Trophoblast cell (in vitro differentiated cells and primary cell): ENCODE measurements around the gene FCAMR.

ENCODE experiments used
- DNase-seq, 2 donors: peaks; one replicate each; pipeline ENCODE4 v3.0.0-alpha.2; 2016
- H2AFZ ChIP-seq: 2 replicates; pipeline ENCODE4 v1.6.1; 2013; ENCODE audit warnings: low read length, moderate library complexity, mild to moderate bottlenecking; ENCODE audit not compliant: insufficient read depth, poor library complexity
- H2AK5ac ChIP-seq: 2 replicates; pipeline ENCODE4 v1.6.1; 2013; ENCODE audit warnings: mild to moderate bottlenecking, low read length
- H2BK120ac ChIP-seq: 2 replicates; pipeline ENCODE4 v1.6.1; 2013; ENCODE audit warnings: low read length, mild to moderate bottlenecking, moderate library complexity; ENCODE audit not compliant: insufficient read depth, poor library complexity
- H2BK12ac ChIP-seq: 2 replicates; pipeline ENCODE4 v1.6.1; 2013; ENCODE audit warnings: mild to moderate bottlenecking, low read length, moderate library complexity
- H2BK5ac ChIP-seq: 2 replicates; pipeline ENCODE4 v1.6.1; 2013; ENCODE audit warnings: low read length, low read depth, moderate library complexity, mild to moderate bottlenecking; ENCODE audit not compliant: poor library complexity
- H3K14ac ChIP-seq: 2 replicates; pipeline ENCODE4 v1.6.1; 2013; ENCODE audit warnings: mild to moderate bottlenecking, low read length
- H3K18ac ChIP-seq: 2 replicates; pipeline ENCODE4 v1.6.1; 2013; ENCODE audit warnings: mild to moderate bottlenecking, low read length
- H3K23ac ChIP-seq: 2 replicates; pipeline ENCODE4 v1.6.1; 2013; ENCODE audit warnings: low read length
- H3K27ac ChIP-seq: 2 replicates; pipeline ENCODE4 v1.5.1; 2013; ENCODE audit warnings: low read depth, mild to moderate bottlenecking, inconsistent platforms, low read length, moderate library complexity
- H3K27me3 ChIP-seq: 2 replicates; pipeline ENCODE4 v1.6.1; 2013; ENCODE audit warnings: inconsistent platforms, mild to moderate bottlenecking, low read length, moderate library complexity; ENCODE audit not compliant: insufficient read depth
- H3K36me3 ChIP-seq, 2 experiments: 1 replicate in 1 of 2; 2 replicates in 1 of 2; pipeline ENCODE4 v1.6.1; 2013; ENCODE audit warnings: low read length in 2 of 2, mild to moderate bottlenecking in 2 of 2, moderate library complexity in 1 of 2; ENCODE audit not compliant: insufficient read depth in 2 of 2, control insufficient read depth in 1 of 2
- H3K4ac ChIP-seq: 2 replicates; pipeline ENCODE4 v1.6.1; 2013; ENCODE audit warnings: low read depth, mild to moderate bottlenecking, low read length, moderate library complexity
- H3K4me1 ChIP-seq, 2 experiments: 1 replicate in 1 of 2; 2 replicates in 1 of 2; pipeline ENCODE4 v1.6.1; 2013; ENCODE audit warnings: low read length in 2 of 2, mild to moderate bottlenecking in 2 of 2, moderate library complexity in 1 of 2; ENCODE audit not compliant: insufficient read depth in 2 of 2, control insufficient read depth in 1 of 2
- H3K4me2 ChIP-seq: 2 replicates; pipeline ENCODE4 v1.6.1; 2013; ENCODE audit warnings: inconsistent platforms, mild to moderate bottlenecking, low read length, moderate library complexity
- H3K4me3 ChIP-seq: 2 replicates; pipeline ENCODE4 v1.5.1; 2013; ENCODE audit warnings: mild to moderate bottlenecking, low read depth, low read length, inconsistent platforms
- H3K79me1 ChIP-seq: one replicate; pipeline ENCODE4 v1.6.1; 2013; ENCODE audit warnings: low read length
- H3K79me2 ChIP-seq: 2 replicates; pipeline ENCODE4 v1.6.1; 2013; ENCODE audit warnings: low read length, mild to moderate bottlenecking; ENCODE audit not compliant: control insufficient read depth, insufficient read depth, poor library complexity
- H3K9ac ChIP-seq: 2 replicates; pipeline ENCODE4 v1.6.1; 2013; ENCODE audit warnings: mild to moderate bottlenecking, low read length
- H3K9me3 ChIP-seq: 2 replicates; pipeline ENCODE4 v1.6.1; 2013; ENCODE audit warnings: low read depth, mild to moderate bottlenecking, control low read depth, inconsistent platforms, low read length; ENCODE audit not compliant: insufficient read depth
- H4K12ac ChIP-seq: 2 replicates; pipeline ENCODE4 v1.6.1; 2013; ENCODE audit warnings: low read depth, mild to moderate bottlenecking, low read length, moderate library complexity
- H4K8ac ChIP-seq: 2 replicates; pipeline ENCODE4 v1.6.1; 2013; ENCODE audit warnings: low read depth, mild to moderate bottlenecking, low read length, moderate library complexity
- H4K91ac ChIP-seq: one replicate; pipeline ENCODE4 v1.6.1; 2013; ENCODE audit warnings: low read depth, mild to moderate bottlenecking, low read length, moderate library complexity
- WGBS: extraction: QIAGEN DNeasy Blood & Tissue Kit; methylation state at CpG from one replicate; pipeline ENCODE4 v1.1.7; 2013; ENCODE audit warnings: missing lambda C conversion rate; ENCODE audit not compliant: insufficient read length, insufficient coverage; ENCODE audit errors: extremely low coverage; 5-methylcytosine and 5-hydroxymethylcytosine counted together

The FCAMR gene

DNA sequence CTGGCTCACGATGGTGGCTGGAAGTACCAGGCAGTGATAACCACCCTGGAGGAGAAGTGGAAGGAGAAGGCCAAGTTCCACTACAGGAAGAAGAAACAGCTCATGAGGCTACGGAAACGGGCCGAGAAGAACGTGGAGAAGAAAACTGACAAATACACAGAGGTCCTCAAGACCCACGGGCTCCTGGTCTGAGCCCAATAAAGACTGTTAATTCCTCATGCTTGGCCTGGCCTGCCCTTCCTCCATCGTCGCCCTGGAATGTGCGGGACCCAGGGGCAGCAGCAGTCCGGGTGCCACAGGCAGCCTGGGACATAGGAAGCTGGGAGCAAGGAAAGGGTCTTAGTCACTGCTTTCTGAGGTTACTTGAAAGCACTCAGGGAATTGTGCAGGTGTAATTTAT lies 62.2 kb downstream of the FCAMR start:
- no peak overlapping the region for H3K18ac ChIP-seq
- H3K9ac ChIP-seq, result no peak overlapping the region
- no peak overlapping the region for H2AK5ac ChIP-seq
- no peak for DNase-seq
- no peak overlapping the region for H3K4me3 ChIP-seq
- no peak overlapping the region for H3K14ac ChIP-seq
- H3K36me3 ChIP-seq, result no peaks in the 10 kb centered on the region
- no peak overlapping the region for H3K23ac ChIP-seq
- no peaks in the 10 kb centered on the region for H3K9me3 ChIP-seq
- H3K4me2 ChIP-seq, result no peak overlapping the region
- H2BK120ac ChIP-seq, result no peak overlapping the region
- H2AFZ ChIP-seq, result no peak overlapping the region
- H3K79me1 ChIP-seq, result no peaks in the 10 kb centered on the region
- H4K12ac ChIP-seq, result no peak overlapping the region
- no peak overlapping the region for H4K91ac ChIP-seq
- H3K79me2 ChIP-seq, result no peaks in the 10 kb centered on the region
- no peak overlapping the region for H3K4ac ChIP-seq
- no peak overlapping the region for H2BK12ac ChIP-seq
- WGBS, result no CpG with 5 or more reads among the region's 10 CpGs
- no peak overlapping the region for H3K27ac ChIP-seq
- H3K4me1 ChIP-seq, result peaks cover 12 to 15% of the 10 kb centered on the region in 2 experiments
- H2BK5ac ChIP-seq, result no peak overlapping the region
- H3K27me3 ChIP-seq, result peaks cover 11% of the 10 kb centered on the region
- H4K8ac ChIP-seq, result no peak overlapping the region
